HepG2 (cell line): ENCODE data around the gene TMEM19. TPM values are rescaled to one million over a fixed set of nuclear protein-coding genes. Genes with fewer than 3 reads are reported as not detected.
A peak's percentile ranks its signal among the peaks of the same experiment; 100 is the strongest.

Source experiments
- ATM ChIP-seq: fragments of 450-650 bp; IDR thresholded peaks from 2 replicates; pipeline ENCODE4 v1.7.1; 2017; ENCODE audit warnings: mild to moderate bottlenecking, borderline replicate concordance
- DMAP1 ChIP-seq: IDR thresholded peaks from 2 replicates; pipeline ENCODE4 v1.6.1; 2016
- DPF2 ChIP-seq: sonication (generic); formaldehyde crosslinking; IDR thresholded peaks from 2 replicates; pipeline ENCODE4 v1.4.0; 2020; ENCODE audit warnings: mild to moderate bottlenecking, low read depth, missing genetic modification reagents, borderline replicate concordance
- GATA4 ChIP-seq: sonication (generic); IDR thresholded peaks from 2 replicates; pipeline ENCODE4 v1.6.1; 2016; ENCODE audit warnings: antibody characterized with exemption, low read depth, borderline replicate concordance
- MBNL3 ChIP-seq: fragments of 250-450 bp; sonication (Bioruptor Pico); conservative IDR thresholded peaks from 2 replicates; pipeline ENCODE4 v1.8.0; 2022; ENCODE audit warnings: mild to moderate bottlenecking, inconsistent platforms
- MXD4 ChIP-seq: IDR thresholded peaks from 2 replicates; pipeline ENCODE4 v1.6.1; 2016; ENCODE audit warnings: mild to moderate bottlenecking, missing biosample characterization, missing genetic modification reagents
- NCOA5 ChIP-seq: sonication (generic); formaldehyde crosslinking; IDR thresholded peaks from 2 replicates; pipeline ENCODE4 v1.4.0; 2020; ENCODE audit warnings: missing genetic modification reagents
- POLR2A ChIP-seq, 2 experiments: IDR thresholded peaks; 2 replicates each; pipeline ENCODE4 v1.6.1; 2011; ENCODE audit warnings: low read depth in 2 of 2, low read length in 2 of 2, mild to moderate bottlenecking in 1 of 2, moderate library complexity in 1 of 2; ENCODE audit not compliant: insufficient read depth in 1 of 2
- TCF7 ChIP-seq: sonication (generic); IDR thresholded peaks from 2 replicates; pipeline ENCODE4 v1.6.1; 2016; ENCODE audit warnings: antibody characterized with exemption, low read depth
- THYN1 ChIP-seq: sonication (generic); formaldehyde crosslinking; IDR thresholded peaks from 2 replicates; pipeline ENCODE4 v1.8.1; 2023; ENCODE audit warnings: low read depth, mild to moderate bottlenecking, moderate library complexity, missing genetic modification reagents, borderline replicate concordance
- TP53 ChIP-seq: sonication (generic); formaldehyde crosslinking; conservative IDR thresholded peaks from 2 replicates; pipeline ENCODE4 v1.4.0; 2020; ENCODE audit warnings: missing genetic modification reagents
- ZFAT ChIP-seq: sonication (generic); formaldehyde crosslinking; conservative IDR thresholded peaks from 2 replicates; pipeline ENCODE4 v1.8.1; 2023; ENCODE audit warnings: missing genetic modification reagents, inconsistent platforms
- ZNF17 ChIP-seq: sonication (generic); formaldehyde crosslinking; IDR thresholded peaks from 2 replicates; pipeline ENCODE4 v1.5.0; 2020; ENCODE audit warnings: mild to moderate bottlenecking, missing genetic modification reagents
- ZNF292 ChIP-seq: sonication (generic); formaldehyde crosslinking; IDR thresholded peaks from 2 replicates; pipeline ENCODE4 v1.8.1; 2022; ENCODE audit warnings: mild to moderate bottlenecking, low read depth, missing genetic modification reagents, borderline replicate concordance
- ZNF543 ChIP-seq: sonication (generic); formaldehyde crosslinking; IDR thresholded peaks from 2 replicates; pipeline ENCODE4 v1.4.0; 2020; ENCODE audit warnings: mild to moderate bottlenecking, missing genetic modification reagents
- ZNF569 ChIP-seq: sonication (generic); formaldehyde crosslinking; IDR thresholded peaks from 2 replicates; pipeline ENCODE4 v1.5.0; 2020; ENCODE audit warnings: mild to moderate bottlenecking, missing genetic modification reagents, moderate library complexity, borderline replicate concordance
- ZNF782 ChIP-seq: sonication (generic); formaldehyde crosslinking; IDR thresholded peaks from 2 replicates; pipeline ENCODE4 v1.4.0; 2020; ENCODE audit warnings: missing genetic modification reagents, mild to moderate bottlenecking, borderline replicate concordance
- ZNF784 ChIP-seq: sonication (generic); formaldehyde crosslinking; IDR thresholded peaks from 2 replicates; pipeline ENCODE4 v1.5.1; 2020; ENCODE audit warnings: missing genetic modification reagents, mild to moderate bottlenecking, borderline replicate concordance
- ZNF878 ChIP-seq: sonication (generic); formaldehyde crosslinking; IDR thresholded peaks from 2 replicates; pipeline ENCODE4 v1.8.1; 2023; ENCODE audit warnings: mild to moderate bottlenecking, missing genetic modification reagents, moderate library complexity
- polyA plus RNA-seq, 8 experiments: library from polyadenylated mRNA; depleted of rRNA in 3 of 8; stranded (reverse) in 7 of 8; unstranded in 1 of 8; fragments of >200 nt; fragmentation: Illumina TruSeq in 4 of 8; extraction: Trizol in 4 of 8; gene quantifications; 2 replicates each; pipeline versions ENCODE4 v1.2.1 to v1.2.3, GENCODE V29; 2011 to 2016; ENCODE audit warnings: low read depth in 4 of 8, missing spikeins in 1 of 8, mixed read lengths in 1 of 8; ENCODE audit not compliant: insufficient read depth in 1 of 8
- total RNA-seq, 5 experiments: library from RNA; depleted of rRNA; stranded (reverse); fragments of >200 nt; fragmentation: Illumina TruSeq; extraction: Trizol; gene quantifications; 2 replicates each; pipeline ENCODE4 v1.2.3, GENCODE V29; 2016; ENCODE audit warnings: low read depth in 1 of 5
- TF ChIP-seq, protein P1 (sequence below): sonication (generic); formaldehyde crosslinking; IDR thresholded peaks from 2 replicates; pipeline ENCODE4 v1.5.1; 2020; ENCODE audit warnings: mild to moderate bottlenecking, missing genetic modification reagents, moderate library complexity
- TF ChIP-seq, protein P2 (sequence below): sonication (generic); formaldehyde crosslinking; IDR thresholded peaks from 2 replicates; pipeline ENCODE4 v1.8.0; 2022; ENCODE audit warnings: mild to moderate bottlenecking, missing genetic modification reagents, borderline replicate concordance
- TF ChIP-seq, protein P3 (sequence below): sonication (generic); formaldehyde crosslinking; IDR thresholded peaks from 2 replicates; pipeline ENCODE4 v1.4.0; 2020; ENCODE audit warnings: missing genetic modification reagents

The TMEM19 gene
- total and polyA plus RNA-seq, 2 of the 13 experiments (the other 11 are each of a cell fraction or from before 2014, with no cell fraction given) = 16.9 to 22.5 TPM

DNA sequence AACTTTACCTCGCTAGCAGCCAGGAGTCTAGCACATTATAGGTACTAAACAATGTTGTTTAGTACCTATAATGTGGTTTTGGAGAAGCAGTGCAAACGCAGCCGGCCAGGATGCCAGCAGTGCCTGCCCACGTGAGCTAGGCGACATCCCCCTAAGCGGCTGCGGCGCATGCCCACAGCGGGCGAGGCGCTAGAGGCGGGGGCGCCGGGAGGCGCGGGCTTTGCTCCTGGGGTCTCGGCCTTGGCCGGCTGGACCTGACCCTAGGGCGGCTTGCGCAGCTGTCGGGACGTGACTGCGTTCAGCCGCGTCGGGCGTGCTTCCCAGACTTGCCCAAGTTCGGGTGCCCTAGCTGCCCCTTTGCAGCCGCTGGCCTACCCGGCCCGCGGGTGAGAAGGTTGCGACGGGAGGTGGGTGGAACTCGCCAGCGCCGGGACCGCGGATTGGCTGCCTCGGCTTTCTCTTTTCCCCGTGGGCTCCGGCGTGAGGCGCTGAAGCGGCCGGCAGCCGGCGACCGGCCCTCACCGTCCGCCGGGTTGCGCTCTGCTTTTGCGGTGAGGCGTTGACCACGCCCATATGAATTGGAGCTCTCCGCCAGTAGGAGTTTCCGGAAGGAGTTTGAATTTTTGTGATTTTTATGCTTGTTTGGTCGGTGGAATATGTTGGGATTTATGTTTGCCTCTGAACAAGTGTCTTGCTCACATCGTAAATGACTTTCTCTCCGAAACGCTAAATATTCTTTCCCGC, at the start of gene TMEM19 (continued):
- TF ChIP-seq, protein P1, sequence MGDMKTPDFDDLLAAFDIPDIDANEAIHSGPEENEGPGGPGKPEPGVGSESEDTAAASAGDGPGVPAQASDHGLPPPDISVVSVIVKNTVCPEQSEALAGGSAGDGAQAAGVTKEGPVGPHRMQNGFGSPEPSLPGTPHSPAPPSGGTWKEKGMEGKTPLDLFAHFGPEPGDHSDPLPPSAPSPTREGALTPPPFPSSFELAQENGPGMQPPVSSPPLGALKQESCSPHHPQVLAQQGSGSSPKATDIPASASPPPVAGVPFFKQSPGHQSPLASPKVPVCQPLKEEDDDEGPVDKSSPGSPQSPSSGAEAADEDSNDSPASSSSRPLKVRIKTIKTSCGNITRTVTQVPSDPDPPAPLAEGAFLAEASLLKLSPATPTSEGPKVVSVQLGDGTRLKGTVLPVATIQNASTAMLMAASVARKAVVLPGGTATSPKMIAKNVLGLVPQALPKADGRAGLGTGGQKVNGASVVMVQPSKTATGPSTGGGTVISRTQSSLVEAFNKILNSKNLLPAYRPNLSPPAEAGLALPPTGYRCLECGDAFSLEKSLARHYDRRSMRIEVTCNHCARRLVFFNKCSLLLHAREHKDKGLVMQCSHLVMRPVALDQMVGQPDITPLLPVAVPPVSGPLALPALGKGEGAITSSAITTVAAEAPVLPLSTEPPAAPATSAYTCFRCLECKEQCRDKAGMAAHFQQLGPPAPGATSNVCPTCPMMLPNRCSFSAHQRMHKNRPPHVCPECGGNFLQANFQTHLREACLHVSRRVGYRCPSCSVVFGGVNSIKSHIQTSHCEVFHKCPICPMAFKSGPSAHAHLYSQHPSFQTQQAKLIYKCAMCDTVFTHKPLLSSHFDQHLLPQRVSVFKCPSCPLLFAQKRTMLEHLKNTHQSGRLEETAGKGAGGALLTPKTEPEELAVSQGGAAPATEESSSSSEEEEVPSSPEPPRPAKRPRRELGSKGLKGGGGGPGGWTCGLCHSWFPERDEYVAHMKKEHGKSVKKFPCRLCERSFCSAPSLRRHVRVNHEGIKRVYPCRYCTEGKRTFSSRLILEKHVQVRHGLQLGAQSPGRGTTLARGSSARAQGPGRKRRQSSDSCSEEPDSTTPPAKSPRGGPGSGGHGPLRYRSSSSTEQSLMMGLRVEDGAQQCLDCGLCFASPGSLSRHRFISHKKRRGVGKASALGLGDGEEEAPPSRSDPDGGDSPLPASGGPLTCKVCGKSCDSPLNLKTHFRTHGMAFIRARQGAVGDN = peak; percentile 98
- TF ChIP-seq ZNF569 (CRISPR knock-in tag) (no peak), TP53 (no peak), DPF2 (CRISPR knock-in tag) (no peak), ZFAT (CRISPR knock-in tag) (no peak), MBNL3 (CRISPR knock-in tag) (no peak), TCF7 (no peak), NCOA5 (CRISPR knock-in tag) (no peak), ZNF784 (CRISPR knock-in tag) (no peak; the same call in 1 of the 2 replicates), ZNF878 (peak; percentile 88; the same call in 1 of the 2 replicates), ZNF17 (CRISPR knock-in tag) (no peak), GATA4 (no peak), ZNF543 (peak; percentile 85), MXD4 (CRISPR knock-in tag) (peak; percentile 93), DMAP1 (CRISPR knock-in tag) (peak; percentile 84), ZNF782 (peak; percentile 77; the same call in 1 of the 2 replicates), POLR2A (IDR thresholded peaks at IDR 0.05; ENCODE audit: insufficient read depth in 1 of 2, low read depth in 2 of 2, low read length in 2 of 2) (peak; percentile 81 to 88), THYN1 (no peak), ATM (no peak), ZNF292 (CRISPR knock-in tag) (no peak)
- TF ChIP-seq, protein P2, sequence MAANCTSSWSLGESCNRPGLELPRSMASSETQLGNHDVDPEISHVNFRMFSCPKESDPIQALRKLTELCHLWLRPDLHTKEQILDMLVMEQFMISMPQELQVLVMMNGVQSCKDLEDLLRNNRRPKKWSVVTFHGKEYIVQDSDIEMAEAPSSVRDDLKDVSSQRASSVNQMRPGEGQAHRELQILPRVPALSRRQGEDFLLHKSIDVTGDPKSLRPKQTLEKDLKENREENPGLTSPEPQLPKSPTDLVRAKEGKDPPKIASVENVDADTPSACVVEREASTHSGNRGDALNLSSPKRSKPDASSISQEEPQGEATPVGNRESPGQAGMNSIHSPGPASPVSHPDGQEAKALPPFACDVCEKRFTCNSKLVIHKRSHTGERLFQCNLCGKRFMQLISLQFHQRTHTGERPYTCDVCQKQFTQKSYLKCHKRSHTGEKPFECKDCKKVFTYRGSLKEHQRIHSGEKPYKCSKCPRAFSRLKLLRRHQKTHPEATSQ (CRISPR knock-in tag) = peak; percentile 40; the same call in 1 of the 2 replicates
- TF ChIP-seq, protein P3, sequence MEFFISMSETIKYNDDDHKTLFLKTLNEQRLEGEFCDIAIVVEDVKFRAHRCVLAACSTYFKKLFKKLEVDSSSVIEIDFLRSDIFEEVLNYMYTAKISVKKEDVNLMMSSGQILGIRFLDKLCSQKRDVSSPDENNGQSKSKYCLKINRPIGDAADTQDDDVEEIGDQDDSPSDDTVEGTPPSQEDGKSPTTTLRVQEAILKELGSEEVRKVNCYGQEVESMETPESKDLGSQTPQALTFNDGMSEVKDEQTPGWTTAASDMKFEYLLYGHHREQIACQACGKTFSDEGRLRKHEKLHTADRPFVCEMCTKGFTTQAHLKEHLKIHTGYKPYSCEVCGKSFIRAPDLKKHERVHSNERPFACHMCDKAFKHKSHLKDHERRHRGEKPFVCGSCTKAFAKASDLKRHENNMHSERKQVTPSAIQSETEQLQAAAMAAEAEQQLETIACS (CRISPR knock-in tag) = no peak
